ENCODE measurements around the gene ANKRD28.
"Not testable (repeated sequence)": the region's sequence is repeated elsewhere in the genome, so short reads cannot be mapped to it uniquely, and the experiment has no call there.

ANKRD28 gene

DNA sequence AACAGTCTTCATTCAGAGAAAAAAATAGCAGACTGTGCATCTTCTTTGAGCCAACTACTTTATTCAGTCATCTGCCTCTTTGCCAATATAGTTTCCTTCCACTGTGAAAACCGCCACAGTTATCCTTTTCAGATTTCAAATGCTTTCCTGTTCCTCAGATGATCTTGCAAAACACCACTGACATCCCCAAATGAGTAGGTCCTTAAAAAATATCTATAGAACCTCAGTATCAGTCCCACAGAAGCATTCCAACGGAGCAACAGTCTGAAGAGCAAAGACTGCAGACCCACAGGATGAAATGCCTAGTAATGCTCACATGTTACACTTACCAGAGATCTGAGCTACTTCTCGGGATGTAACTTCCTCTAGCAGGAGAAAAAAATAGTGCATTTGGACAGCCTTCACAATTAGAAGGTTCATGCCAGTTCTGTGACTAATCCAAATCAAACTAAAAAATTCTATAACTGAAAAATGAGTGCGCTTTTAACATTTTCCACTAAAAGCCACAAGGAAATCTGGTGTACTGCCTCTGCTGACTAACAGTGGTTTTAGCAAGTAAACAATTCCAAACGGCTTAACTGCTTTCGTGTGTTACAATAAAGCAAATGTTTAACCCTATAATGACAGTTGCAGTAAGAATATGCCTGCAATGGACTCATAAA is at the start of gene ANKRD28:
Gene ANKRD28, minus strand, starts transcription at position 338 of the 662 bp plus-strand sequence. CDS start 1,458 bp downstream, outside the sequence.
- DNase-seq, result peak; percentile 67

DNA sequence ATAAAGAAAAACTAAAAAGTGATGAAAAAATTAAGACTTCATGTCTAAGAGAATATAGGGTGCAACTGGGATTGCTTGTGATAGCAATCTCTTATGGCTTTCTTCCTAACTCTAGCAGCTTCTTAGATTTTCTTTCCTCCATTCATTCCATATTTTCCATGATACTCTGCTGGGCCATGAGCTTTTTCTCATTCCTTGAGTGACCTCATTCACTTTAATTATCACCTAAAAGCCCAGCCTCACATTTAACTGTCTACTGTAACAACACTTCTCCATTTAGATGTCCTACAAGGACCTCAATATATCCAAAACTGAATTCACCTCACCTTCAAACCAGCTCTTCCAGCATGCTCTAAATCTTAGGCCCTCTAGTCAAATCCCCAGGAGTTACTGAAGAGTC is 49.5 kb upstream of the ANKRD28 start:
- no peak for DNase-seq

DNA sequence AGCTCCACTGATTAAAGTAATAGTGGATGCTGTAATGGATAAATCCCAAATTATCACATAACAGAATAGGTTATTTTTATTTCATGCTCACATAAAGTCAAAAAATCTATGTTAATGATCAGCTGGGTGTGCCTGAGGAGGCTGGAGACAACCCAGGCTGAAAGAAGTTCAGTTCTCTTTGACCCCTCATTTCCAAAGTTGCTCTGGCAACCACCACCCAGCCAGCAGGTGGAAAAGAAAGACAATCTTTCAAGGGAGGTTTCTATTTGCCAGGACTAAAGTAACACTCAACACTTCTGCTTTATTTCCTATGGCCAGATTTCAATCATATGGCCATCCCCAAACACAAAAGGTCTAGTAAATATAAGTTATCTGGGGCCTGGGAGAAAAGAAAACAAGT is 48.8 kb upstream of the ANKRD28 start:
- no peak for DNase-seq

DNA sequence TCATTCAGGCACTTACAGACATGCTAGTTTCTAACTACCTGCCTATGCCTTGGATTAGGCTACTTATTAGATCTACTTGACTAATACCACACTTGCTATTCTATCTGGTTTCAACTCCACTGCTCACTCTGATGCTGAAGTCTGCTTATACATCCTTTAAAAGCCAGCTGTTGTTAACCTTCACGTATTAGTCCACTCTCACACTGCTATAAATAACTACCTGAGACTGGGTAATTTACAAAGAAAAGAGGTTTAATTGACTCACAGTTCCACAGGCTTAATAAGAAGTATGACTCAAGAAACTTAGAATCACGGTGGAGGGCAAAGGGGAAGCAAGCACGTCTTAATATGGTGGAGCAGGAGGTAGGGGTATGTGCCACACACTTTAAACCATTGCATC is 47.7 kb upstream of the ANKRD28 start:
- no peak for DNase-seq

DNA sequence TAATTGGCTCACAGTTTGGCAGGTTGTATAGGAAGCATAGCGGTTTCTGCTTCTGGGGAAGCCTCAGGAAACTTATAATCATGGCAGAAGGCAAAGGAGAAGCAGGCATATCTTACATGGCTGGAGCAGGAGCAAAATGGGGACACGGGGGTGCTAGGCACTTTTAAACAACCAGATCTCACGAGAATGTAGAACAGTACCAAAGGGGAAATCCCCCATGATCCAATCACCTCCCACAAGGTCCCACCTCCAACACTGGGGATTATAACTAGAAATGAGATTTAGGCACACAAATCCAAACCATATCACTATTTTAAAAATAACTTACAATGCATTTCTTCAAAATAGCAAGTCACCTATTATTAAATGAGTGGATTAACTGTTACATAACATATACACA is 47.1 kb upstream of the ANKRD28 start:
- no peak for DNase-seq

DNA sequence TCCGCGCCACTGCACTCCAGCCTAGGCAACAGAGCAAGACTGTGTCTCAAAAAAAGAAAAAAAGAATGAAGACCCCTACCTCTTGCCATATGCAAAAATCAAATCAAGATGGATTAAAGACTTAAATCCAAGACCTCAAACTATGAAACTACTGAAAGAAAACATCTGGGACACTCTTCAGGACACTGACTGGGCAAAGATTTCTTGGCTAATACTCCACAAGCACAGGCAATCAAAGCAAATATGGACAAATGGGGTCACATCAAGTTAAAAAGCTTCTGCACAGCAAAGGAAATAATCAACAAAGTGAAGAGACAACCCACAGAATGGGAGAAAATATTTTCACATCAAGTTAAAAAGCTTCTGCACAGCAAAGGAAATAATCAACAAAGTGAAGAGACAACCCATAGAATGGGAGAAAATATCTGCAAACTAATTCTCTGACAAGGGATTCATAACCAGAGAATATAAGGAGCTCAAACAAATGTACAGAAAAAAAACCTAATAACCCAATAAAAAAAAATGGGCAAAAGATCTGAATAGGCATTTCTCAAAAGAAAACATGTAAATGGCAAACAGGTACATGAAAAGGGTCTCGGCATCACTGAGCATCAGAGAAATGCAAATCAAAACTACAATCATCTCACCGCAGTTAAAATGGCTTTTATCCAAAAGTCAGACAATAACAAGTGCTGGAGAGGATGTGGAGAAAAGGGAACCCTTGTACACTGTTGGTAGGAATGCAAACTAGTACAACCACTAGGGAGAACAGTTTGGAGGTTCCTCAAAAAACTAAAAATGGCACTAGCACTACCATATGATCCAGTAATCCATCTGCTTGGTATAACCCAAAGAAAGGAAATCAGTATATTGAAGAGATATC is 43.6 kb upstream of the ANKRD28 start:
- DNase-seq, result not testable (repeated sequence)

DNA sequence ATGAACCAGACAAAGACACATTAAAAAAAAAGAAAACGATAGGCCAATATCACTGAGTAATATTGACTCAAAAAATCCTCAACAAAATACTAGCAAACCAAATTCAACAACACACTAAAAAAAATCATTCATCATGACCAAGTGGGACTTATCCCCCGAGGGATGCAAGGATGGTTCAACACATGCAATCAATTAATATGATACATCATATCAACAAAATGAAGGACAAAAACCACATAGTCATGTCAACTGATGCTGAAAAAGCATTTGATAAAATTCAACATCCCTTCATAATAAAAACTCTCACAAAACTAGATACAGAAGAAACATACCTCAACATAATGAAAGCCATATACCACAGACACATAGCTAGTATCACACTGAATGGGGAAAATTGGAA is 41.8 kb upstream of the ANKRD28 start:
- no peak for DNase-seq

DNA sequence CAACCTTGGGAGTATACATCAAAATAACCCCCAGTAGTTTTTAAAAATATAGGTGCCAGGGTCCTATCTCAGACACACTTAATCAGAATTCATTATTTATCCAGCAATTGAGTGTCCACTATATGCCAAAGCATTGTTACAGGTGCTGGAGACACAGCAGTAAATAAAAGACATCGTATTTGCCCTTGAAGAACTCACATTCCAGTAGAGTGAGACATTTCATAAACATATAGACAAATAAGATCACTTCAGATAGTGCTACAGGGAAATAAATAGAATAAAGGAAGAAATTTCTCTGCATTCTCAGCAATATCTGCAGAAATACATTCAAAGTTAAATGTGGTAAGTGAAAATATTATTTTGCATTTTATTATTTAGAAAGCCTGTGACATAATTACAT is 34.1 kb upstream of the ANKRD28 start:
- DNase-seq, result no peak

DNA sequence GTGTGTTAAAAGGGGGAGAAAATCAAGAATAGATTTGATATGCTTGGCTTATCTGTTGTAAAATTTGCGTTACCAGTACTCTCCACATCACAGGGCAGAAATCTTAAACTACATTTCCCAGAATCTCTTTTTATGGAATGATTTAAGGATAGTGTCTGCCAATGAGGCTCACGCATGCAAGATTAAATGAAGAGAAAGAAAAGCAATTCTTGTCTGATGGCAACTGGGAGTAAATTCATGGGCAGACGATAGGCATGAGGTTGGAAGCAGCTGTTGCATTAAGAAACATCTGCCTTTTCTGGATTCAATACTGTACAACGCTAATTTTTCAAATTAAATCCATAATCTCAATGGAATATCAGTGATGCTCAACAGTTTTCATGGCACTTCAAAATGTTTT is 27.2 kb upstream of the ANKRD28 start:
- no peak for DNase-seq

DNA sequence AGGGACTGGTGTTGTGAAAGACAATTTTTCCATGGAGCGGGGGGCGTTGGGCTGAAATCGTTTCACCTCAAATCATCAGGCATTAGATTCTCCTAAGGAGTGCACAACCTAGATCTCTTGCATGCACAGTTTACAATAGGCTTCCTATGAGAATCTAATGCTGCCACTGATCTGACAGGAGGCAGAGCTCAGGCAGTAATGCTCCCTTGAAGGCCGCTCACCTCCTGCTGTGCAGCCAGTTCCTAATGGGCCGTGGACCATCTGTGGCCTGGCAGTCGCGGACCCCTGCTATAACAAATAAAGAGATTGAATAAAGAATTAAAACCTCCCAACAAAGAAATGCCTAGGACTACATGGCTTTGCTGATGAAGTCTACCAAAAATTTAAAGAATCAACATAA is 25.3 kb upstream of the ANKRD28 start:
- DNase-seq, result no peak

DNA sequence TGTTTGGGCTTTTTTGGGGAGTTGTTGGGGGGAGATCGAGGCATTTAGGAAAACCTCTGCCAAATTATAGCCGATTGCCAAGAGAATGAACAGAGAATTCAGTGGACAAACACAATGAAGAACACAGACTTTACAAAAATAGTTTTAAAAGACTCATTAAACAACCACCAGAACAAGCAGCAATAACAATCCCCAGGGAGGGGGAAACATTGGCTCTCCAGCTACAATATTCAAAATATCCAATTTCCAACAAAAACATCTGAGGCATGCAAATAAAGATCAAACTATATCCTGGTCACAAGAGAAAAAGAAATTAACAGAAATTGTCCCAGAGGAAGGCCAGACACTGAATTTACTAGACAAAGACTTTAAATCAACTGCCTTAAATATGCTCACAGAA is 24.5 kb upstream of the ANKRD28 start:
- DNase-seq, result no peak

DNA sequence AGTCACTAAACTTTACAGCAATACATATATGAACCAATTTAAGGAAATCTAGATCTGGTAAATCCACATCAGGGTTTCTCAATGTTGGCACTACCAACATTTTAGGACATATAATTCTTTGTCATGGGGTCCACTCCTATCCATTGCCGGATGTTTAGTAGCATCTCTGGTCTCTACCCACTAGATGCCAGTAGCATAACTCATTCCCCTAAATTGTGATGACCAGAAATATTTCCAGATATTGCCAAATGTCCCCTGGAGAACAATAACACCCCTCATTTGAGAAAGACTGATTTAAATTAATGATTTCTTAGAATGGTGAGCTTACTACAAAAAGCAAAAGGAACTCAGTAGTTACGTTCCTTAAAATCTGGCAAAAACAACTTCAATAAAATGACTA is 23.1 kb upstream of the ANKRD28 start:
- DNase-seq, result no peak

DNA sequence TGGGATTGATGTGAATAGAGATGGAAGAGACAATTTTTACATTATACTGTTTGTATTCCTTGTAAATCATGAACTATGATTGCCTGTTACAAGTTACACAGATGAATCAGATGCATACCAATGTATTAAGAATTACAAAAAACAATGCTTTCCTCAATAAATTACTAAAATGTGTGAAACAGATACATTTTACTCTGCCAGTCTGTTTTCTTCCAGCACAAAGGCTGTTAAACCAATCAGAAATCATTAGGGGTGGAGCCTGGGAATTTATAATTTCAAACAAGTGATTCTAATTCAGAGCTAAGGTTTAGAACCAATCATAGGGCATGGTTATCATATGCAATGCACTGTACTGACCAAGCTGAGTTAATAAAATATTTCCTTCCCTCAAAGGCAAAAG is 21.8 kb upstream of the ANKRD28 start:
- DNase-seq, result no peak

DNA sequence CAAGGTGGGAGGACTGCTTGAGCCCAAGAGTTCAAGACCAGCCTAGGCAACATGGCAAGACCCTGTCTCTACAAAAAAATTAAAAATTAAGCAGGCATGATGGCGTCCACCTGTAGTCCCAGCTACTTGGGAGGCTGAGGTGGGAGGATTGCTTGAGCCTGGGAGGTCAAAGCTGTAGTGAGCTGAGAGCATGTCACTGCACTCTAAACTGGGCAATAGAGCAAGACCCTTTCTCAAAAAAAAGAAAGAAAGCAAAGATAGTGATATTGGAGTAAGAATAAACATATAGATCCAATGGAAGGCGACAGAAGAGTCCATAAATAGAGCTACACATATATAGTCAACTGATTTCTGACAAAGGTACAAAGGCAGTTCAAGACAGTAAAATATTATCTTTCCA is 21.3 kb upstream of the ANKRD28 start:
- no peak for DNase-seq

DNA sequence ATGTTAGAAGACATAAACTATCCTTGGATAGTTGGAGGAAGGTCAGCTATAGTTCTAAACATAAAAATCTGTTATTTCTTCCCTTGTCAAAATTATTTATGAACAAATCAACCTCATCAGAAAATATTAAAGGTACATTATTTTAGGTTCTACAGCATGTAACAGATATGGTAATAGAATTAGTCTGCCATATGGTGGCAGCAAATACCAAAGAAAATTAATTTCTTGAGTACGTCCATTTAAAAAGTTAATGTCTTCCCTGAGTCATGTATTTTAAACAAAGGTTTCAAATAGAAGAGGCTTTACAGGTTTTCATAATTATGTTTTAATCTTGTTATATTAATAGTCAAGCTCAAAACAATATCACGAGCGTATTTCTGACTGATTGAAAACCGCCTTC is 17.9 kb upstream of the ANKRD28 start:
- DNase-seq, result peak; percentile 56

DNA sequence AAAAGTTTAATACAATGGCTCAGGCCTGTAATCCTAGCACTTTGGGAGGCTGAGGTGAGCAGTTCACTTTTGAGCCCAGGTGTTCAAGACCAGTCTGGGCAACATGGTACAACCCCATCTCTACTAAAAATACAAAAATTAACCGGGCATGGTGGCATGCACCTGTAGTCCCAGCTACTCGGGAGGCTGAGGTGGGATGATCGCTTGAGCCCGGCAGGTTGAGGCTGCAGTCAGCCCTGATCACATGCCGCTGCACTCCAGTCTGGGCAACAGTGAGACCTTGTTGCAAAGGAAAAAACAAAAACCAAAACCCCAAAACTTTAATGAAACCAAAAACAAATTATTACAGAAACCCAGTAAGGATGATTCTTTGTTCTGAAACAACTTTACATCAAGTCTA is 15.3 kb upstream of the ANKRD28 start:
- DNase-seq, result not testable (repeated sequence)

DNA sequence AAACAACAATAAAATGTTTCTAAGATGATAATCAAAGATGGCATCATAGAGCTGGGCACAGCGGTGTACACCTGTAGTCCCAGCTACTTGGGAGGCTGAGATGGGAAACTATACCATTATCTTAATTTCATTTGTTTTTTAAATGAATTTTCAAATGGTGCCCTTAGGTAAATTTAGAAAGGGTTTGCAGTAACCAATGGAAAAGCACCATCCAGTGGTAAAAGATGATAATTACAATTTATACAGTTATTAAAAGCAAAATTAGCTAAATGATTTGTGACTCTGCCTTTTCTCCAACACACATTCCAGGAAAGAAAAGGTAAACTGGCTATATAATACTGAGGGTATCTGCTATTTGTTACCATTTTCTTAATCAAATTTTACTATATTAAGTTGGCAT is 14.4 kb upstream of the ANKRD28 start:
- peak; percentile 47 for DNase-seq

DNA sequence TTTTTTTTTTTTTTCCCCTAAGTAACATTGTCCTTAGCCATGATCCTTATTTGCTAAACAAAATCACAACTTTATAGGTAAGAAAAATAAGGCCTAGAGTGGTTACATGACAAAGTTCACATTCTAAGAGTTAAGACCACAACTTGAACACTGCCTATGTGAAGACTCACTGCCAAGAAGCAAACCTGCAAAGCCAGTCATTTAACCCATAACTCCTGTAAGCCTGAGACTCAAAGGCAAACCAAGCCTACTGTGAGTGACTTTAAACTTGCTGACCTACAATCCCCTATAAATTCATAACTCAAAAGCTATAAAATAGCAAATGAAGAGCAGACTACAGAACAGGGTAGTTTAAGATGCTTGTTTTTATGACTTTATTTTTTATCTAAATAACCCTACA is 12.9 kb upstream of the ANKRD28 start:
- DNase-seq, result no peak

DNA sequence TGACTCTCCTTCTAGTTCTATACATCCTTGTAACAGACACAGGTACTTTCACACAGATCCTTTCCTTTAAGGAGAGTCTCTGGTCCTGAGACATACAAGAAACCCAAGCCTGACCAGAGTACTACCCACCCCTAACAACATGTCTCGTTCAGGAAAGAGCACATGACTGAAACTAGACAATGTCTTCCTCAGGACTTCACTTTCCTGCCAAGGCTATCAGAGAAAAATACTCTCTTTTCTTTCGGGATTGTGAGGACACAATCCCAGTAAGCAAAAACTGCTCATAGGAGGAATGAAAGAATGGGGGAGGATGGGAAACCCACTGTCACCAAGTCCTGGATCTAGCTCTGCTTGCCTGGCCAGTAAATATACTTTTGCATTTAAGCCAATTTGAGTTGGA is 11.5 kb upstream of the ANKRD28 start:
- DNase-seq, result no peak

DNA sequence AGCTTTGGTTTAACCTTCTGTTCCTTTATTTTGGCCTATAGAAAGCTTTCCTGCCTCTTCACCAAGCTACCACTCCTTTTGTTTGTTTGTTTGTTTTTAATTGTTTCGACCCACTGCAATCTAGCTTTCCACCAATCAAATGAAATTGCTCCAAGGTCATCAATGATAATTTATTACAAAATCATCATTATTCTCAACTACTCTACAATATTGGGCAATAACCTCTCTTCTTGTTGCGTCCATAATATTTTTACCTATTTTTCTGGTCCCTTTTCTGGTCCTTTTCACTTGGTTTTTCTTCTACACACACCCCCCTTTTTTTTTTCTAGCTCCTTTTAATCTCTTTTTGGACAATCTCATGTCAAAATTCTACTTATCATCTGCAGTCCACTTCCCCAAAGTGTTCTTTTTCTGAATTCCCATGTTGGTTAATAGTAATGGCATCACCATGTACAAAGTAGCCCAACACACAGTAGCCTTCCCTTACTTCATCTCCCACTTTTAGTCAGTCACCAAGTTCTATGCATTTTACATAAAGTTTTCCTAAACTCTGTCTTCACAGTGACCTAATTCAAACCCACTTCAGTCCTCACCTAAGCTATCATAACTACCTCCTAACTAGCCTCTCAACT is 11.0 kb upstream of the ANKRD28 start:
- DNase-seq, result no peak

DNA sequence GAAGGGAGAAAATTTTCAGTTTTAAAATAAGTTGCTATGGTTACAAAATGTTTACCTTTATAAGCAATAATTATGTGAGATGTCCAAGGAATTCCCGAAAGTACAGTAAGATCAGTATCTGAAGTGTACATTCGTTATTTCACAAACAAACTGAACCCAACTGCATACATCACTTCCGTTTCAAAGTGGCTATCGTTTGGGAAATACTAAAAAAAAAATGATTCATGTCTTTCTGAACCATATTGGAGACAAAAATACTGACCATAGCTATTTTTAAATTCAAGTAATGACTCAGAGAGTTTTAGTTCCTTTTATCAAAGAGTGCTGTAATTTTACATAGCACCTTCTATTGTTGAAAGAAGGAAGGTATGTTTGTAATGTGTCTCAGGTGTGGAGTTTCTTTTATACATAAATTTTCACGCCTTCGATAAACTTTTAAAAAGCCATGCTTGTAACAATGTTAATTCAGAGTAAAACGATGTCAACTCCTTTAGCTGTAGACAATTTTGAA is 8.0 kb upstream of the ANKRD28 start:
- DNase-seq, result peak; percentile 58

DNA sequence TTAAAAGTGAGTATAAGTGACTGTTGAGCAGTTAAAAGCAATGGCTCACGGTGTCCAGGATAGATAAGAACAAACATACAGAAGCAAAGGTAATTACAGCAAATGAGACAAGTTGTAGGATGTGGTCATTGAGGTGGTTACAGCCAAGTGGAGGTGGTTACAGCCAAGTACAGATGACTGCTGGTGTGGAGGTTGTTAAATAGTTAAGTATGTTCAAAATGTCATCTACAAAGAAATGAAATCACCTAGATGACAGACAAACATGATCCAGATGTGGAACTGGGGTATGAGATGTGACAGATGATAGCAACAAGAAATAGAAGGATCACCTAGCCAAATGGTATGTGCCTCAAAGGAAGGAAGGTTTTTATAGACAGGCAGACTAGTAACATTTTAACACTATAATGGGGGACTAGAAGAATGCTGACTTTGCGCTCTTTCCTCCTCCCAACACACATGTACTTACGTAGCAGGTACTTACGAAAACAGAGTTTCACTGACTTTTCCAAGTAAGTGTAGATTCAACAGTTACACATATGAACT is 6.8 kb upstream of the ANKRD28 start:
- peak; percentile 14 for DNase-seq

DNA sequence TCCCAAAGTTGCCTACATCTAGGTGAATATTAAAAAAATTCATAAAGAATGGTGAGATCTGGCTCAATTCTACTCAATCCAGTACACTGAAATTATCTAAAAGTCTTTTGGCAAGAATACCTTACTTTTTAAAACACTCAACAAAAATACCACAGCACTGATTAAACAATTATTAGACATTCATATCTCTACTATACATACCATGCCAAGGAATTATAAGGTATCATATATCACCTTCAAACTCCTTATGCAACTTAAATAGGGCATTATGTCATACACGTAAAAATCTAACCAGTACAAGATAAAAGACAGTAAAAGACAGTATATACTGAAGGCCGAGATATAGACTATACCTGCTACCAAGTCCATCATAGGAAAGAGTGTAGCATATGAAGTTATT is 6.1 kb upstream of the ANKRD28 start:
- no peak for DNase-seq

DNA sequence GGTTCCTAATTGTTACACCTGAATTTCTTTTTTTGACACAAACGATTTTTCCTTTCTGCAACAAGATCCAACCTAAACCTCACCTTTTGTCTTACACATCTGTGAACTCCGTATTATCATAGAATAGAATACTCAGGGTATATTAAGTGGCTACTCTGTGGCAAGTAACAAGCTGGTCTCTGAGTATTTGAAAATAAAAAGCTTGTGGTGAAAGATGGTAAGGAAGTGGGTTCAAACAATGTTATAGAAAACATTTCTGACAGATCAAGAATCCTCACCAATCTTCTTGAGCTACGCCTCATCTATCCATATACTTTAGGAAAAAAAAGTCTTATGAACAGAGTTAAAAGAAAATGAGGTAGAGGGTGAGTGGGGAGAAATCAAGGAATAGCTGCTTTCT is 3.5 kb upstream of the ANKRD28 start:
- no peak for DNase-seq
